ENCODE results near the gene CUL1.

CUL1 gene

DNA sequence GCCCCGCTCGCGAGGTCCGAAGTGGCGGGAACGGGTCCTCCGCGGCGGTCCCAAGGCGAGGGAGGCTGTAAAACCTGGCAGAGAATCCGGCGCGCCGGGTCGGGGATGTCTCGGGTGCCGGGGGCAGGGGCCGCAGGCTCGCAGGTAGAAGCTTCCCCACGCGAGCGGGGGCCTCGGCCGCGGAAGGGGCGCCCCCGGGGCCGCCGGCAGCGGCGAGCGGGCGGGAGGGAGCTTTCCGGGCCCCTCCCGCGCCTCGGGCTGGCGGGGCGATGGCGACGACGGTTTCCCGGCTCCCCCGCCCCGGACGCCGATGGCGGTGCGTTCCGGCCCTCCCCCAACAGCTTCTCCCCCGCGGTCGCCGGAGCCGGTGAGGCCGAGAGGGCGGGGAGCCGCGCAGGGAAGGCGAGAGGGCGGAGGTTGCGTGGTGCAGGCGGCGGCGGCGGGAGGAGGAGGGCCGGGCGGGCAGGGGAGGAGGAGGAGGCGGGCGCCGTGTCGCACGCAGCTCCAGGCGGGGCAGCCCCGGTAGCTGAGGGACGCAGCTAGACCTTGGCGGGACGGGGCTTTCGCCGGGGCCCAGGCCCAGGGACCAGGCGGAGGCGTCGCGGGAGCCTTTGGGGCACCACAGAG lies at the start of gene CUL1:
TSS of gene CUL1 (plus strand) at position 507 of the 627 bp plus-strand sequence. CDS start 31,220 bp downstream, outside the sequence.
- DNase-seq (ENCODE audit: low read depth): no peak

DNA sequence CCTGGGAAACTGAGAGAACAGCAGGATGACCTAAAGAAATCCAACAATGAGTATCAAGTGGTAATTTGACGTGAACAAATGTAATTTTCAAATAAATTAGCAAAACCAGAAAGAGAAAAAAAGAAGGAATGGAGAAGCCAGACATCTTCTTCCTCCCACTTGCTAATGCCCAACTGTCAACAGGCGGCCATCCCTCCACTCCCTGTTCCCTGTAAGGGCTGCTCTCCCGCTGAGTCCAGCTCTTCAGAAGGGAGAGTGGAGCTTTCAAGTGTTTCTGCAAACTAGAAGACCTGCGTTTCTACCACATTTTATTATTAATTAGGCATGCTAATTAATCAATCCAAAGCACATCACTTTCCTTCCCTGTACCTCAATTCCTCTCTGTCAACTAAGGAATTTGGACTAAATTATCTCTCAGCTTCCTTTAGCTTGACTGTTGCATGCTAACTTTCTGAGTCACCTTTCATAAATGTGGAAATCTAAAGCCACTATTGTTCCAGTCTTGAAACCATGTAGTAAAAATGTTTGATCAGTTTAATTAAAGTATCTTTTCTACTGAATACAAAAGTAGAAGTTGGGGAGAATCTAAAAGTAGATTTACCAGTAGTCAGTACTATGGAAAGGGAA lies 48.4 kb upstream of the CUL1 start:
- DNase-seq (ENCODE audit: low read depth): no peak

DNA sequence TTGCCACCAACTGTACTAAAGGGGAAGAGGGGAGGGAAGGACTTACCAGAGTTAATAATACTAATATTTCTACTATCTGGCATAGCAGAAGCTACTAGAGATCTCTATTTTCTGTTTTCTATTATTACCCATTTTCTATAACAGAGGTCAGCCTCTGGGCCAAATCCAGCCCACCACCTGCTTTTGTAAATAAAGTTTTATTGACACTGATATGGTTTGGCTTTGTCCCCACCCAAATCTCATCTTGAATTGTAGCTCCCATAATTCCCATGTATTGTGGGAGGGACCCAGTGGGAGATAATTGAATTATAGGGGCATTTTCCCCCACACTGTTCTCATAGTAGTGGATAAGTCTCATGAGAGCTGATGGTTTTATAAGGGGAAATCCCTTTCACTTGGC lies 45.9 kb upstream of the CUL1 start:
- no peak for DNase-seq (ENCODE audit: low read depth)

DNA sequence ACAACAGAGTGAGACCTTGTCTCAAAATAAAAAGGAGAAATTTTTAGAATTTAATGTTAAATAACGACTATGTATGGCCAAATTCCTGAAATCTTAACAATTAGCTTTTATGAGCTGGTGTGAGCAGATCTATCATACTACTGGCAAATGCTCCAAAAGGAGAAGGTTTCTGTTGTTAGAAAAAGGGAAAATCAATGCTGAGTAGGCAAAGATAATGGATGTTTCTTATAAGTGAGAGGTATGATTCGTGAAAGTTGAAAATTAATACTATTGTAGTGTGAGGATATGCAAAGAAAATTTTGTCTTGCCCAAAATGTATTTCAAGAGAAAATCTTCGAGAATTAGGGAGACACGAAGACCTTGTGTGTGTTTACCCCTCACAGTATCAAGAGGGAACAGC lies 40.8 kb upstream of the CUL1 start:
- DNase-seq (ENCODE audit: low read depth): no peak

DNA sequence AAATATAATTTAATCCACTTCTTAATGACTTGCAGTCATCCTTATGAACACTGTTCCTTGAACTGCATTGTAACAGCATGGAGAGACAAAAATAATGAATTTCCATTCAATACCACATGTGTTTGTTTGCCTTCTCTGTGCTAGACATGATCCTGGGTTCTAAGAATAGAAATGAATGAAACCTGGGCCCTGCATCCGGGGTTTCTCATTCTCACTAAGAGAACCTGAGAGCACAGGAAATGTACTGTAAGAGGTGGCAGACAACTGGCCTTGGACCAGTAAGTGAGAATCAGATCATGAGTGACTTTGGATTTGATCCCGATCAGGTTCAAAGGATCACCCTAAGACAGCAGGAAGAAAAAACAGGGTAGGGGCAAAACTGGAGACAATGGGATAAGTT lies 37.2 kb upstream of the CUL1 start:
- DNase-seq (ENCODE audit: low read depth): no peak

DNA sequence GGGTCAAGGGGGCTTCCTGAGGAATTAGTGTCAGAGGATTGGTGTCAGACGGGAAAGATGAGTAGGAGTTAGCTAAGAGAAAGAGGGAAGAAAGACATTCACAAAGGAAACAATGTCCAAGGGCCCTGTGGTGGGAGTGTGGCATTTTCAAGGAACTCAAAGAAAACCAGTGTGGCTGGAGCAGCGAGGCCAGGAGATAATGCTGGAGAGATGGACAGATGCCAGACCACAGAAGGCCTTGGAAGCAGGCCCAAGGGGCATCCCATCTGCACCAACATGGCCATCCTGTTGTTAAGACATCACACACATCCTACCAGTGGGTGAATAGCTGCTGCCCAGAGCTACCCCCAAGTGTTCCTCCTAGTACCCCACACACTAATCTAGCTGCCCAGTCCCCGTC lies 36.1 kb upstream of the CUL1 start:
- no peak for DNase-seq (ENCODE audit: low read depth)

DNA sequence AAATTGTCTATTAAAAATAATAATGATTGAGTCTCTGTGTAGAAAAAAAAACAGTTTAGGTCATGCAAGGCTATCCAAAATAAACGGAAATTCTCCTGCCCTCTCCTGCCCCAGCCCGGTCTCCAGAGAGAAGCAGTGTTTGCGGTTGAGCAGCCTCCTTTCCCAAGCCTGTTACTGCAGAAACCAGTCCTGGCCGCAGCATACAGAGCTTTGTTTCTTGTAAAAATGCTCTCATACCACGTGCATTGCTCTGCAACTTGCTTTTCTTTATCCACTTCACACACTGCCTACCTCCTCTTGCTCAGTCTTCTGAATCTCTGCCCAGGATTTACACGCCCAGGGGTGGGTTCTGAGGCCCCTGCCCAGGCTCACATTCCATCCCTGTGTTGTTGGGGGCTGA lies 34.4 kb upstream of the CUL1 start:
- DNase-seq (ENCODE audit: low read depth): no peak

DNA sequence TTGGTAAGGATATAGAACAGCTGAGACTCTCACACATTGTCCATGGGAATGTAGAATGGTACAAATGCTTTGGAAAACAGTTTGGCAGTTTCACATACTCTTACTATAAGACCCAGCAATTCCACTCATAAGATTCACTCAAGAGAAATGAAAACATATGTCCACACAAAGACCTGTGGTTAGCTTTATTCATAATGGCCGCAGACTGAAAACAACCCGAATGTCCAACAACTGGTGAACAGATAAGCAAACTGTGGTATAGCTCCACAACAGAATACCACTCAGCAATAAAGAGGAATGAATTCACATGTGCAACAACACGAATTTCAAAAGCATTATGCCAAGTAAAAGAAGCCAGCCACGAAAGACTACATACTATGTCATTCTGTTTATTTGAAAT lies 33.5 kb upstream of the CUL1 start:
- DNase-seq (ENCODE audit: low read depth): no peak

DNA sequence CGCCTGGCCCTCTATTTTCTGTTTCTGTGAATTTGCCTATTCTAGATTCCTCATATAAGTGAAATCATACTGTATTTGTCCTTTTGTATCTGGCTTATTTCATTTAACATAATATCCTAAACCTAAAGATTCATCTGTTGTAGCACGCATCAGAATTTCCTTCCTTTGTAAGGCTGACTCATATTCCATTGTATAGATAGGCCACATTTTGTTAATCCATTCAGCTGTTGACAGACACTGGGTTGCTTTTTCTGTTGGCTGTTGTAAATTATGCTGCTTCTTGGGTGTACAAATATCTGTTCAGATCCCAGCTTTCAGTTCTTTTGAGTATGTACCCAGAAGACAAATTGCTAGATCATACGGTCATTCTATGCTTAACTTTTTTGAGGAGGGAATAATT lies 28.8 kb upstream of the CUL1 start:
- no peak for DNase-seq (ENCODE audit: low read depth)

DNA sequence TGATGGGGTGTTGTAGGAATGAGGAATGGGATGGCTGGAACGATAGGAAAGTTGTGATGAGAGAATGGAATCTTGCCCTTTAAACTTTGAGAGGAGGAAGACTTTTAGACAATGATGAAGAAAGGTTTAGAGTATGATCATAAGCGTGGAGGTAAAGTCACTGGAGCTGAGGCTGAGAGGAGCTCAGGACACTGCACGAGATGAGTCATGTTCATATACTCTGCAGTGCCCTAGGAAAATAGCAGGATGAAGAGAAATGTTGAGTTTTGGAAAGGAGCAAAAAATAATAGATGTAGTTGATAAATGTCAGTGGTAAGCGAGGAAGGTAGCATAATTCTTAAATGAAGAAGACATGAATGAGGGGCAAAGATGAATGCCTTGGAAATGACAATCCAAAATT lies 28.3 kb upstream of the CUL1 start:
- DNase-seq (ENCODE audit: low read depth): no peak

DNA sequence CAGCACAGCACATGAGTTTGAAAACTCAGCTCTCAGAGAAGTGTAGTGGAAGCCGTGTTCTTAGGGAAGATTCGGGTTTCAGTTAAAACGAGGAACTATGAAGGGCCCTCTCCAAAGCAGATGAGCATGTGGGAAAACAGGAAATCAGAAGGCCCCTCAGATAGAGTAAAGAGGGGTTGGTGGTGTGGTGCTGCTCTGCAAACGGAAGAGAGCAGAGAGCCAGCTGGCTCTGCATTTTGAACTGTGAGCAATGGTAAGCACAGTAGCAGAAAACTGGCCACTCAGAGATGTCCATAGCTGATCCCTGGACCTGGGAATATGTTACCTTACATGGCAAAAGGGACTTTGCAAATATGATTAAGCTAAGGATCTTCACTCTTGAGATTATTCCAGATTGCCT lies 27.9 kb upstream of the CUL1 start:
- DNase-seq (ENCODE audit: low read depth): peak; percentile 5

DNA sequence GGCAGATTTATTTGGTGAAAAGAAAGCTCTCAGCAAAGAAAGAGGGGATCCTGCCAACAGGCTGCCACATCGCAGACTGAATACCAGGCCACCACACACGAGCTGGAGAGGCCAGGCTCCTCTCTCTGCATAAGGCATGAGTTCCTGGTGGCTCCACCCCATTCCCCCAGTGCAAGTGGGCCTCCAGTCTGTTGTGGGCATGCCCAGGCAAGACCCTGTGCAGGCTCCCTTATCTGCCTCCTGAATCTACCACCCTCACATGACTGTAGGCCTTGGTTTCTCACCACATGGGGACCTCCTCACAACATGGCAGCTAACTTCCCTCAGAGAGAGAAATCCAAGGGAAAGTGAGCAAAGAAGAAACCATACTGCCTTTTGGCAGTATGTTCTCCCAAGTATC lies 26.7 kb upstream of the CUL1 start:
- no peak for DNase-seq (ENCODE audit: low read depth)

DNA sequence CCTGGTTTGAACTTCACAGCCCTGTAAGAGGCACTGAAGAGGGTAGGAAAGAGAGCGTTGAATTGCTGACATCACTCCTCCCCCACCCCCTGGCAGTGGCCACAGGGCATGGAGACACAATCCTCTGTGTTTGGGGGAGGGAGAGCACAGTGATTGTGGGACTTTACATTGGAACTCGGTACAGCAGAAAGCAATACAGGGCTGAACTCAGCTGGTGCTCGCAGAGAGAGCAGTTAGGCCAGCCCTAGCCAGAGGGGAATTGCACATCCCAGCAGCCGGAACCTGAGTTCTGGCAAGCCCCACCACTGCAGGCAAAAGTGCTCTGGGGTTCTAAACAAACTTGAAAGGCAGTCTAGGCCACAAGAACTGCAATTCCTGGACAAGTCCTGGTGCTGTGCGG lies 24.0 kb upstream of the CUL1 start:
- DNase-seq (ENCODE audit: low read depth): no peak

DNA sequence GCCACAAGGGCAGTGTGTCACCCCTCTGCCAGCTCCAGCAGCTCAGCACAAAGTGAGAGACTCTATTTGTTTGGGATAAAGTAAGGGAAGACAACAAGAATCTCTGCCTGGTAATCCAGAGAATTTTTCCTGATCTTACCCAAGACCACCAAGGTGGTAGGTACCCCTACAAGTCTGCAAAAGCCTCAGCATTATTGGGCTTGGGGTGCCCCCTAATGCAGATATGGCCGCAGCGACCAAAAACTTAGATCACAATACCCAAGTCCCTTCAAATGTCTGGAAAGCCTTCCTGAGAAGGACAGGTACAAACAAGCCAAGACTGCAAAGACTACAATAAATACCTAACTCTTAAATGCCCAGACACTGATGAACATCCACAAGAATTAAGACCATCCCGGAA lies 22.4 kb upstream of the CUL1 start:
- no peak for DNase-seq (ENCODE audit: low read depth)

DNA sequence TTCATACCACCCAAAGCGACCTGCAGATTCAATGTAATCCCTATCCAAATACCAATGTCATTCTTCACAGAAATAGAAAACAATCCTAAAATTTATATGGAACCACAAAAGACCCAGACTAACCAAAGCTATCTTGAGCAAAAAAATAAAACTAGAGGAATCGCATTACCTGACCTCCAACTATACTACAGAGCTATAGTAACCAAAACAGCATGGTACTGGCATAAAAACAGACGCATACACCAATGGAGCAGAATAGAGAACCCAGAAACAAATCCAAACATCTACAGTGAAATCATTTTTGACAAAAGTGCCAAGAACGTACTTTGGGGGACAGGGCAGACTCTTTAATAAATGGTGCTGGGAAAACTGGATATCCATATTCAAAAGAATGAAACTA lies 16.9 kb upstream of the CUL1 start:
- no peak for DNase-seq (ENCODE audit: low read depth)

DNA sequence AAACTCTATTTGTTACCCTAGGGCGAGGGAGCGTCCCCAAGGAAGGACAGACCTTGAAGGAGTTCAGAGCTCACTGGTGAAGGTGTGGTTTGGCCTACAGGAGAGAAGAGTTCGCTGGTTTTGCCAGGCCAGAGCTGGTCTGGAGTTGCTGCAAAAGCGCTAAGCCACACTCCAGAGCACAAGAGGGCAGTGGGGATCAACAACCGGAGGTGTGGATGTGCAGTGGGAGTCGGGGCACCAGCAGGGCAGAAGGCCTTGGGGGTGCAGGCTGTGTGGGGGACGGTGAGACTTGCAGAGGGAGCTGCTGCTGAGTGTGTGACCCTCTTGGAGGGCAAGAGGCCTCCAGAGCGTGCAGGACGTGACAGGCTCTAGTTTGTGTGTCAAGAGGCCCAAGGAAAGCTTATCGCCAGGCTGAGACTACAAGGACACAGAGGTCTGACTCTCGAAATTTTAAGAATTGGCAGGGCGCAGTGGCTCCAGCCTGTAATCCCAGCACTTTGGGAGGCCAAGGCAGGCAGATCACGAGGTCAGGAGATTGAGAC lies 14.3 kb upstream of the CUL1 start:
- no peak for DNase-seq (ENCODE audit: low read depth)

DNA sequence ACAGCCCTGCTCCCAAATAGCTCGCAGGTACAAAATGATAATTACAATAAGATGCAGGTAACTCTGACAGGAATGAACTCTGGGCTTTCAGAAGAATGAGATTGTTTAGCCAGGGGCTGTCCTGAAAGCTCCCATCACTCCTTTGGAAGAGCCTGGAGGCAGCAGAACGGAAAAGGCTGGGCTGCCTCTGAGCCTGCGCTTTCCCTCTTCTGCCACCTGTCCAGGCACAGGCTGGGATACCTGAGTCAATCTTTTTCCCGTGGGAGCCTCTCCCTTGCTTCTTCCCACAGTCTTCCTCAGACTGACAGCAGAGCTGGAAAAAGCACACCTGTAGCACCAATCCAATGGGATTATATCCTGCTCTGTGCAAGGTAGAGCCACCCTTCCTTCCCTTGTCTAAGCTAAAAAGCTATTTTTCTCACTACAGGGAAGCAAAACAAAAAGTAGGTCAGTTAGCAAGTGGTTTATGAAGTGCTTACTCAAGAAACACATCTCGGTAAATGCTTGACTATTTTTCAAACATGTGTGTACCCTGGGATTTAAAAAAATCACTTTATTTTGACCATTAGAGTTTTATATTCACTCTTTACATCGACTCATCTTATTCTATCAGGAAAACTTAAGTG lies 12.3 kb upstream of the CUL1 start:
- DNase-seq (ENCODE audit: low read depth): no peak

DNA sequence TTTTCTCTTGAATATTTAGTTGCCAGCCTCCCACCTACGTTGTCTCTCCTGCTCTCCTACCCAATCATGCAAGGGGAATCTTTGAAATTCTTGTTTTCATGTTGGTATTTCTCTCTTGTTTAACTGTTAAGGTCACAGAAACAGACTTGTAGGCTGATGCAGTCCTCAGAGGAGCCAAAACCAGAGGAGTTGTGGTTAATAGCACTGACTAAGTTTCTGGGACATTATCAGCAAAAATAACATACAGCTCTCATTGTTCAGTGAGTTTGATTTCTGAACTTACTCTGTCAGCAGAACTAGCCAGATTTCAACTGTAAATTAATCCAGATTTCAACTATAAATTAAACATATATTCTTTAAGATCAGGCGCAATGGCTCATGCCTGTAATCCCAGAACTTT lies 11.1 kb upstream of the CUL1 start:
- DNase-seq (ENCODE audit: low read depth): no peak

DNA sequence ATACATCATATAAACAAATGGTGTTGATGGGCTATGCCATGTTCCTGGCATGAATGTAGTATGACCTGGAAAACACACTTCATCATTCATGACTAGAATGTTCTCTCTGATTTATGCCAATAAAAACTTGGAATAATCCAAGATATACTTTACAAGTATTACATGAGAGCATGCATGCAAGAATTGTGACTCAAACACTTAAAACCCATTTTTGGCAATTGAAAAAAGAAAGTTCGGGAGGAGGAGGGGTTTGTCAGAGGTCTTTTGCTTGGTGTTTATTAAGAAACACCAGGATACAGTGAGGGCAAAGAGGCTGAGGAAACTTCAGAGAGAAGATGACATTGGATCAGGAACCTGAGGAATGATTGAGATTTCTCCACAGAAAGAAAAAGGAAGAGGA lies 10.2 kb upstream of the CUL1 start:
- DNase-seq (ENCODE audit: low read depth): no peak

DNA sequence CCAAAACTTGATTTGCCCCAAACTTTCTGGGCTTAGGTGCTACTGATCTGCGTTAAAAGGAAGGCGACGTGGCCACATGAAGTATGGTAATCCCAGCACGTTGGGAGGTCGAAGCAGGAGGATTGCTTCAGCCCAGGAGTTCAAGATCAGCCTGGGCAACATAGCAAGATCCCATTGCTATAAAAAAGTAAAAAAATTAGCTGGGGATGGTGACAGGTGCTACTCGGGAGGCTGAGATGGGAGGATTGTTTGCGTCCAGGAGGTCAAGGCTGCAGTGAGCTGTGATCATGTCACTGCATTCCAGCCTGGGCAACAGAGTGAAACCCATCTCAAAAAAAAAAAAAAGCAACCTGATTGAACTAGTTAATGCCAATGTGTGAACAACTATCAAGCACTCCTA lies 5.1 kb upstream of the CUL1 start:
- no peak for DNase-seq (ENCODE audit: low read depth)

DNA sequence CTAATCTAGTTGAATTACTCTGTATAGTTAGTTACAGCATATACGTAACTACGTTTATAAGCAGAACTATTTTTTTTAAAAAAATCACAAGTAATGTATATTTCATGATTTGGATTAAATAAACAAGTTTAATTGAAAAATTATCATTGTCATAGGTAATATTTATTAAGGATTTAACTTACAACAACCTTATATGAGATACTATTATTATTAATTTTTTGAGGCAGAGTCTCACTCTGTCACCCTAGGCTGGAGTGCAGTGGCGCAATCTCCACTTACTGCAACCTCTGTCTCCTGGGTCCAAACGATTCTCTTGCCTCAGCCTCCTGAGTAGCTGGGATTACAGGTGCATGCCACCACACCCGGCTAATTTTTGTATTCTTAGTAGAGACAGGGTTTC lies 4.1 kb upstream of the CUL1 start:
- no peak for DNase-seq (ENCODE audit: low read depth)

DNA sequence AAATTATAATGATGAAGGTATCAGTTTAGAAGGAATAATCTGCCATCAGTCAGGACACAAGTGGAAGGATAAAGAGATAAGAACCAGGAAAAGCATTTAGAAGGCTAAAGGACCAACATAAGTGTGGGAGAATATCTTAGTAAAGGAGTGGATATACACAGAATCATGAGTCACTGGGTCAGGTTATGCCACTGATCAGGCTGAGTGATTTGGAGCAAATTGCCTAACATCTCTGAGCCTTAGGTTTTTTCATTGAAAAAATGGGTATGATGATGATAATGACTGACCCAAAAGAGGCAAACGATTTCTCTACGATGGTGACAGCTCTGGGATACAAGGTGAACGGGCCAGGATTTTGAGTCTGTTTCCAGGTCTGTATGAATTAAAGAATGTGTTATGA lies 2.8 kb upstream of the CUL1 start:
- DNase-seq (ENCODE audit: low read depth): no peak

DNA sequence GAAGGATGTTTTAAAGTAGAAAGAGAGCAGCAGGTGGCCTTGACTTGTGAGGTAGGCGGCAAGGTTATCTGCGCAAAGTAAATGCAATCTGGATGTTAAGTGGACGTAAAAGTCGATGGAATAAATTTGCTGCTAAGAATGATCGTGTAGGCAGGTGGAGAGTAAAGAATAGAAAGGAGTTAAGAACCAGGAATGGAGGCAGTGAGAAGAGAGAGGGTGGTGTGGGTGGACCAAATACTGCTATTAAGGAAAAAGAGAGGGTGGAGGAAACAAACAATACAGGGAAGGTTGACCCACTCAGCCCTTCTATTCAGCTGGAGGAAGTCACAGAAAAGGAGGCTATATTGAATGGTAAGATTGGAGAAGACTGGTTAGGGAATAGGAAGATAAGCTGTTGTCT lies 1.9 kb upstream of the CUL1 start:
- DNase-seq (ENCODE audit: low read depth): no peak

Data from CMK (cell line).